B cell (primary cell): ENCODE data around the gene ARHGAP18. TPM values are rescaled to one million over a fixed set of nuclear protein-coding genes. Genes with fewer than 3 reads are reported as not detected.

Experiments
- ATAC-seq: fragments of 200-7000 bp; cut with Tn5 transposase; one replicate; pipeline ENCODE4 v1.10.0; 2021; ENCODE audit warnings: low read depth, mild to moderate bottlenecking, moderate number of reproducible peaks, moderate library complexity
- CTCF ChIA-PET: fragments of 350-600 bp; sonication (Branson Sonifier 250); formaldehyde crosslinking; loops from one replicate; lab custom pipeline; 2021; ENCODE audit warnings: antibody characterized with exemption, inconsistent platforms; lab: Charles Lee
- POLR2A ChIA-PET: fragments of 350-600 bp; sonication (Branson Sonifier 250); formaldehyde crosslinking; loops from one replicate; lab custom pipeline; 2021; ENCODE audit warnings: antibody characterized with exemption; lab: Charles Lee
- DNase-seq: peaks from one replicate; pipeline ENCODE4 v3.0.0; 2013
- H2AFZ ChIP-seq: 2 replicates; pipeline ENCODE4 v1.6.1; 2012; ENCODE audit warnings: mild to moderate bottlenecking, low read depth, low read length; ENCODE audit not compliant: insufficient read depth, poor library complexity, severe bottlenecking
- H3K27ac ChIP-seq, 2 donors: 1 replicate in 1 of 2; 2 replicates in 1 of 2; pipeline ENCODE4 v1.5.1; 2012 to 2013; ENCODE audit warnings: low read length in 2 of 2, mild to moderate bottlenecking in 2 of 2, moderate library complexity in 1 of 2
- H3K27me3 ChIP-seq, 4 experiments: fragments of 200-600 bp in 1 of 4; sonication (generic) in 1 of 4; replicated peaks in 1 of 4; 1 replicate in 2 of 4; 2 replicates in 2 of 4; pipeline versions ENCODE4 v1.6.1 to v1.7.0; 2013 to 2016; ENCODE audit warnings: low read length in 3 of 4, mild to moderate bottlenecking in 2 of 4, mixed read lengths in 1 of 4, moderate library complexity in 1 of 4; ENCODE audit not compliant: insufficient read depth in 4 of 4, control insufficient read depth in 3 of 4; ENCODE audit errors: control extremely low read depth in 1 of 4
- H3K36me3 ChIP-seq, 2 experiments: replicated peaks in 1 of 2; 1 replicate in 1 of 2; 2 replicates in 1 of 2; pipeline versions ENCODE4 v1.6.1 to v1.7.1; 2013; ENCODE audit warnings: low read length in 1 of 2; ENCODE audit not compliant: insufficient read depth in 2 of 2, control insufficient read depth in 1 of 2; ENCODE audit errors: control extremely low read depth in 1 of 2, extremely low read depth in 1 of 2
- H3K4me1 ChIP-seq, 2 donors: fragments of 200-600 bp in 1 of 2; sonication (generic) in 1 of 2; 1 replicate in 1 of 2; 2 replicates in 1 of 2; pipeline versions ENCODE4 v1.5.1 to v1.6.1; 2013 to 2017; ENCODE audit warnings: low read length in 2 of 2; ENCODE audit not compliant: control insufficient read depth in 2 of 2, insufficient read depth in 2 of 2
- H3K4me2 ChIP-seq: replicated peaks from 2 replicates; pipeline ENCODE3; 2012; ENCODE audit warnings: mild to moderate bottlenecking, low read depth, low read length; ENCODE audit not compliant: poor library complexity, severe bottlenecking
- H3K4me3 ChIP-seq, 5 experiments: fragments of 200-600 bp in 1 of 5; sonication (generic) in 1 of 5; 1 replicate in 3 of 5; 2 replicates in 2 of 5; pipeline versions ENCODE4 v1.5.1 to v1.7.0; 2011 to 2016; ENCODE audit warnings: low read length in 4 of 5, mild to moderate bottlenecking in 4 of 5, low read depth in 2 of 5, control low read depth in 1 of 5, moderate library complexity in 1 of 5; ENCODE audit not compliant: insufficient read depth in 1 of 5; ENCODE audit errors: control extremely low read depth in 1 of 5, extremely low read depth in 1 of 5
- H3K79me2 ChIP-seq: fragments of 200-600 bp; sonication (generic); one replicate; pipeline ENCODE4 v1.6.0; 2016; ENCODE audit warnings: low read length; ENCODE audit not compliant: control insufficient read depth, insufficient read depth
- H3K9ac ChIP-seq: fragments of 200-600 bp; sonication (generic); 2 replicates; pipeline ENCODE4 v1.6.1; 2017; ENCODE audit warnings: mild to moderate bottlenecking, low read length, moderate library complexity
- H3K9me3 ChIP-seq, 3 donors: one replicate each; pipeline versions ENCODE4 v1.6.1 to v1.7.1; 2013; ENCODE audit warnings: low read length in 2 of 3; ENCODE audit not compliant: control insufficient read depth in 2 of 3, insufficient read depth in 1 of 3; ENCODE audit errors: control extremely low read depth in 1 of 3
- H4K20me1 ChIP-seq: 2 replicates; pipeline ENCODE4 v1.6.0; 2012; ENCODE audit warnings: mild to moderate bottlenecking, low read length; ENCODE audit not compliant: insufficient read depth, control insufficient read depth, poor library complexity, severe bottlenecking
- H3K27ac Mint-ChIP-seq: one replicate; pipeline ENCODE4 v1.8.0; 2021; ENCODE audit warnings: mixed read lengths
- H3K27me3 Mint-ChIP-seq: one replicate; pipeline ENCODE4 v1.8.0; 2021; ENCODE audit warnings: mixed read lengths
- H3K4me1 Mint-ChIP-seq: one replicate; pipeline ENCODE4 v1.8.0; 2021; ENCODE audit warnings: mixed read lengths
- H3K4me3 Mint-ChIP-seq: one replicate; pipeline ENCODE4 v1.8.0; 2021; ENCODE audit warnings: mixed read lengths
- H3K9me3 Mint-ChIP-seq: one replicate; pipeline ENCODE4 v1.8.0; 2022; ENCODE audit warnings: mixed read lengths; ENCODE audit not compliant: insufficient read depth
- CTCF ChIP-seq: fragments of 200-600 bp; IDR thresholded peaks from one replicate; pipeline ENCODE4 v1.8.0; 2022; ENCODE audit warnings: antibody characterized with exemption, mild to moderate bottlenecking
- EZH2 ChIP-seq: IDR thresholded peaks from 2 replicates; pipeline ENCODE4 v1.6.1; 2012; ENCODE audit warnings: borderline replicate concordance, low read depth, mild to moderate bottlenecking, moderate library complexity, low read length; ENCODE audit not compliant: insufficient read depth, poor library complexity, severe bottlenecking
- WGBS: methylation state at CpG from one replicate; pipeline ENCODE4 v1.1.5; 2013; ENCODE audit warnings: missing lambda C conversion rate; ENCODE audit not compliant: insufficient coverage; 5-methylcytosine and 5-hydroxymethylcytosine counted together
- intact Hi-C: fragments of 100-400 bp; cut with micrococcal nuclease; formaldehyde crosslinking; loops from one replicate; pipeline ENCODE4 v1.10.0; 2022
- polyA plus RNA-seq: library from polyadenylated mRNA; depleted of rRNA; stranded (reverse); fragments of >200 nt; gene quantifications from 2 replicates; pipeline ENCODE4 v1.2.3, GENCODE V29; 2012
- total RNA-seq, 2 donors: library from RNA; stranded (reverse); fragments of 120-200 nt in 1 of 2; gene quantifications; 1 replicate in 1 of 2; 2 replicates in 1 of 2; pipeline versions ENCODE4 v1.2.3 to v1.2.4, GENCODE V29; 2013 to 2022

Gene ARHGAP18
- total and polyA plus RNA-seq, 2 donors (not counting 1 experiment from before 2014, with no cell fraction given), result 0.95 to 3.9 TPM

- Histone ChIP-seq H4K20me1 (no peaks in the 10 kb centered on the region), H3K4me3 (no peak overlapping the region), H3K27me3 (no peaks in the 10 kb centered on the region), H3K9ac (no peak overlapping the region), H3K4me2 (no peak overlapping the region), H3K27ac (no peak overlapping the region), H2AFZ (no peak overlapping the region), H3K36me3 (no peaks in the 10 kb centered on the region), H3K79me2 (no peaks in the 10 kb centered on the region), H3K9me3 (no peaks in the 10 kb centered on the region), H3K4me1 (no peaks in the 10 kb centered on the region)
- TF ChIP-seq CTCF, result no peak
- no peak for TF ChIP-seq EZH2
- H3K4me1 Mint-ChIP-seq, result no peaks in the 10 kb centered on the region
- no peak overlapping the region for H3K27ac Mint-ChIP-seq
- DNase-seq (no peak), ATAC-seq (no peak)
- ChIA-PET POLR2A (no interaction called here), CTCF (no interaction called here)
- no peaks in the 10 kb centered on the region for H3K27me3 Mint-ChIP-seq
- intact Hi-C loops, result no loop called here
- no peaks in the 10 kb centered on the region for H3K9me3 Mint-ChIP-seq
- 92% methylated on average over 5 of the region's 6 CpGs for WGBS
- no peak overlapping the region for H3K4me3 Mint-ChIP-seq
Observed at GRCh38 chr6:129645106-129645829, 64.7 kb downstream of the ARHGAP18 start.

- no peak overlapping the region for H2AFZ ChIP-seq
- intact Hi-C loops, result no loop called here
- H3K27me3 ChIP-seq, result no peaks in the 10 kb centered on the region
- POLR2A ChIA-PET, result no interaction called here
- DNase-seq, result no peak
- H3K36me3 ChIP-seq, result no peaks in the 10 kb centered on the region
- no peak overlapping the region for H3K4me3 ChIP-seq
- no peaks in the 10 kb centered on the region for H3K27me3 Mint-ChIP-seq
- H3K27ac Mint-ChIP-seq, result no peak overlapping the region
- no peaks in the 10 kb centered on the region for H4K20me1 ChIP-seq
- H3K4me2 ChIP-seq, result no peak overlapping the region
- H3K9me3 Mint-ChIP-seq, result no peaks in the 10 kb centered on the region
- no peak for ATAC-seq
- H3K9me3 ChIP-seq, result no peaks in the 10 kb centered on the region
- no CpG with 5 or more reads among the region's 1 CpG for WGBS
- H3K4me1 ChIP-seq, result no peaks in the 10 kb centered on the region
- no peaks in the 10 kb centered on the region for H3K4me1 Mint-ChIP-seq
- H3K9ac ChIP-seq, result no peak overlapping the region
- TF ChIP-seq CTCF, result no peak
- TF ChIP-seq EZH2, result no peak
- H3K27ac ChIP-seq, result no peak overlapping the region
- H3K79me2 ChIP-seq, result no peaks in the 10 kb centered on the region
- CTCF ChIA-PET, result no interaction called here
- H3K4me3 Mint-ChIP-seq, result no peak overlapping the region
Observed at GRCh38 chr6:129644567-129645015, 65.4 kb downstream of the ARHGAP18 start.
